GM19043 (cell line): ENCODE data around the gene DBP.
"Not testable (repeated sequence)": the region's sequence is repeated elsewhere in the genome, so short reads cannot be mapped to it uniquely, and the experiment has no call there.

ENCODE experiments used
- ATAC-seq: cut with Tn5 transposase; IDR thresholded peaks from one replicate; pipeline ENCODE4 v1.9.1; 2021; ENCODE audit warnings: low read depth; ENCODE audit not compliant: unreplicated experiment

DBP gene

GRCh38 chr19:48668332-48668731 is 31.2 kb upstream of the DBP start:
- no peak for ATAC-seq

- no peak for ATAC-seq
These were observed 28.6 kb upstream of the DBP start for GRCh38 chr19:48665786-48666185.

- ATAC-seq: no peak
These were observed 27.3 kb upstream of the DBP start for GRCh38 chr19:48664476-48664875.

GRCh38 chr19:48663667-48664066 is 26.5 kb upstream of the DBP start:
- ATAC-seq: no peak

- ATAC-seq: no peak
These were observed 24.5 kb upstream of the DBP start for GRCh38 chr19:48661711-48662090.

GRCh38 chr19:48660852-48661710 is 23.9 kb upstream of the DBP start:
- ATAC-seq: no peak

GRCh38 chr19:48659768-48660167 is 22.6 kb upstream of the DBP start:
- no peak for ATAC-seq

- ATAC-seq: no peak
These were observed 21.3 kb upstream of the DBP start for GRCh38 chr19:48658483-48658882.

- not testable (repeated sequence) for ATAC-seq
These were observed 20.6 kb upstream of the DBP start for GRCh38 chr19:48657828-48658227.

- no peak for ATAC-seq
These were observed 19.8 kb upstream of the DBP start for GRCh38 chr19:48656840-48657474.

- no peak for ATAC-seq
These were observed 17.3 kb upstream of the DBP start for GRCh38 chr19:48654299-48655059.

- ATAC-seq: no peak
These were observed 14.5 kb upstream of the DBP start for GRCh38 chr19:48651683-48652048.

GRCh38 chr19:48650974-48651682 is 13.9 kb upstream of the DBP start:
- no peak for ATAC-seq

- ATAC-seq: no peak
These were observed 11.0 kb upstream of the DBP start for GRCh38 chr19:48648134-48648533.

GRCh38 chr19:48646722-48647216 is 9.6 kb upstream of the DBP start:
- no peak for ATAC-seq

- ATAC-seq: peak; percentile 67
These were observed 9.0 kb upstream of the DBP start, which contains the start of gene CA11 for GRCh38 chr19:48646001-48646721. Gene CA11, minus strand, starts transcription at chr19:48646187. Its CDS starts 555 bp downstream, at chr19:48645632.

GRCh38 chr19:48645620-48646000 is 8.4 kb upstream of the DBP start:
- no peak for ATAC-seq

- ATAC-seq: no peak
These were observed 7.8 kb upstream of the DBP start for GRCh38 chr19:48644839-48645619.

- no peak for ATAC-seq
These were observed 7.2 kb upstream of the DBP start for GRCh38 chr19:48644355-48644754.
